Inflammatory macrophage treated with lipopolysaccharide for 4 hours (primary cell): ENCODE measurements around the gene TAOK1.

Source experiments
- DNase-seq: peaks from one replicate; pipeline ENCODE4 v3.0.0-alpha.2; 2020

TAOK1 gene

GRCh38 chr17:29585080-29585751, 195.1 kb downstream of the TAOK1 start:
- DNase-seq, result no peak

GRCh38 chr17:29586676-29587469, 196.7 kb downstream of the TAOK1 start:
- DNase-seq, result no peak

- DNase-seq, result no peak
Measured at GRCh38 chr17:29587591-29587990, 197.4 kb downstream of the TAOK1 start.

GRCh38 chr17:29588017-29588561, 197.9 kb downstream of the TAOK1 start:
- peak; percentile 14 for DNase-seq

GRCh38 chr17:29588562-29589411, 198.6 kb downstream of the TAOK1 start:
- DNase-seq, result peak; percentile 20

- peak; percentile 89 for DNase-seq
Measured at GRCh38 chr17:29589524-29590410, 199.6 kb downstream of the TAOK1 start, which contains the start of gene GIT1. GIT1 (minus strand) TSS chr17:29589648; CDS start chr17:29589378, 270 bp downstream.

- DNase-seq, result peak; percentile 34
Measured at GRCh38 chr17:29590411-29591145, 200.4 kb downstream of the TAOK1 start.

GRCh38 chr17:29591146-29591736, 201.1 kb downstream of the TAOK1 start:
- peak; percentile 19 for DNase-seq

- peak; percentile 59 for DNase-seq
Measured at GRCh38 chr17:29591737-29592608, 201.8 kb downstream of the TAOK1 start.

GRCh38 chr17:29592850-29593551, 202.8 kb downstream of the TAOK1 start, which contains the start of gene ANKRD13B:
ANKRD13B (plus strand) TSS chr17:29593132; CDS start chr17:29593622, 490 bp downstream.
- DNase-seq, result no peak

- DNase-seq, result no peak
Measured at GRCh38 chr17:29593591-29594518, 203.7 kb downstream of the TAOK1 start.

- DNase-seq, result no peak
Measured at GRCh38 chr17:29594519-29595090, 204.4 kb downstream of the TAOK1 start.

GRCh38 chr17:29595107-29595942, 205.2 kb downstream of the TAOK1 start:
- DNase-seq, result no peak

GRCh38 chr17:29595943-29596774, 206.0 kb downstream of the TAOK1 start:
- DNase-seq, result no peak

- DNase-seq, result no peak
Measured at GRCh38 chr17:29596811-29597210, 206.6 kb downstream of the TAOK1 start.
